UCSD-AML1 (cell line): Measurements from ENCODE around the gene STXBP5L.
"Not testable (repeated sequence)": the region's sequence is repeated elsewhere in the genome, so short reads cannot be mapped to it uniquely, and the experiment has no call there.

Experiments used
- DNase-seq: peaks from one replicate; lab custom pipeline; 2025; ENCODE audit not compliant: unreplicated experiment; lab: John Stamatoyannopoulos, UW

STXBP5L gene

DNA sequence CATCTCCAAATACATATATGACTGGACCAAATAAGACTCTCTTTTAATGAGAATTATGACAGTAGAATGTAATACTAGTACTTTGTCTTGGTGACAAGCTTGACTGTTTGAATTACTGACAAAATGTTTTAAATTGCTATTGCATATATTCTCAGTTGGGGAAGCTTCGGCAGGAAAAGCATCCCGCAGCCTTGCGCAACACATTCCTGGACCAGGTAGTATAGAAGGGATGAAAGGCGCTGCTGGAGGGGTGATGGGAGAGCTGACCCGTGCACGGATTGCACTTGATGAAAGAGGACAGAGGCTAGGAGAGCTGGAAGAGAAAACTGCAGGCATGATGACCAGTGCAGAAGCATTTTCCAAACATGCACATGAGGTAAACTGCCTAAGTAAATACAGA is 510.2 kb downstream of the STXBP5L start:
- no peak for DNase-seq

DNA sequence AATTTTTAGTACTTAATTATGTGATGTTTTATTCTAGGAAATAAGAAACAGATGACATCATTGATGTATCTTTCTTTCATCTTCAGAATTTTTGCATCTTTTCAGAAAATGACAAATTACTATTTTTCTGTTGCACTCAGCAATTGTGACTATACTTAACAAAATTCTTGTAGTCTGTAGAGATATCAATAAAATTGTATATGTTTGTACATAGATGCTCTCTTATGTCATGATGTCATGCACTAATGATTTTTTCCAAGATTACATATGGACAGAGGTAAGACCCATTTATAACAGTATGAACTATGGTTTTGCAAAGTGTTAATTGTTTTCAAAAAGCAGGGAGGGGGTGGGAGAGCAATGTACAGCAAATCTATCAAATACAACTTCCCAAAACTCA is 516.5 kb downstream of the STXBP5L start:
- no peak for DNase-seq

DNA sequence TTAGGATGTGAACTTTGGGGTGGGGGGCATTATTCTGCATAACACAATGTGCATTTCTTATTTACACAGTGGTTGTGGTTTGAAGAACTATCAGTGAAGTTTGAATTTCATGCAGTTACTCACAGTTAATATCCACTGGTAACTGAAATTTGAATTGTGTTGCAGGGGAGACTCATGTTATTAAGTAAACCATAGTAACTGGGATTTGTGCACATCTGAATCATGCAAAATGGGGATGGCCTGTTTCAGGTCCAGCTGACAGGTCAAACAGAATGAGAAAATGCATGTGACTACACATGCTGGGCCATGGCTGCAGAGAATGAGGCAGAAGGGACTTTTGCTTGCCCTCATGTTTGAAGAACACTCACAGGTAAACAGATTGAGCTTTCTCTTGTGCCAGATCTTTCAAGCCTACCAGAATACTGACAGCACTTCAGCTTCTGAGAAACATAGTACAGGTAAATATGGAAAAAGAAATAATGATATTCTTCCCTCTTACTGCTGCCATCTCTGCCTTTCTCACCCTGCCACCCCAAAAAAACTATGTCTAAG is 522.7 kb downstream of the STXBP5L start:
- DNase-seq: no peak

DNA sequence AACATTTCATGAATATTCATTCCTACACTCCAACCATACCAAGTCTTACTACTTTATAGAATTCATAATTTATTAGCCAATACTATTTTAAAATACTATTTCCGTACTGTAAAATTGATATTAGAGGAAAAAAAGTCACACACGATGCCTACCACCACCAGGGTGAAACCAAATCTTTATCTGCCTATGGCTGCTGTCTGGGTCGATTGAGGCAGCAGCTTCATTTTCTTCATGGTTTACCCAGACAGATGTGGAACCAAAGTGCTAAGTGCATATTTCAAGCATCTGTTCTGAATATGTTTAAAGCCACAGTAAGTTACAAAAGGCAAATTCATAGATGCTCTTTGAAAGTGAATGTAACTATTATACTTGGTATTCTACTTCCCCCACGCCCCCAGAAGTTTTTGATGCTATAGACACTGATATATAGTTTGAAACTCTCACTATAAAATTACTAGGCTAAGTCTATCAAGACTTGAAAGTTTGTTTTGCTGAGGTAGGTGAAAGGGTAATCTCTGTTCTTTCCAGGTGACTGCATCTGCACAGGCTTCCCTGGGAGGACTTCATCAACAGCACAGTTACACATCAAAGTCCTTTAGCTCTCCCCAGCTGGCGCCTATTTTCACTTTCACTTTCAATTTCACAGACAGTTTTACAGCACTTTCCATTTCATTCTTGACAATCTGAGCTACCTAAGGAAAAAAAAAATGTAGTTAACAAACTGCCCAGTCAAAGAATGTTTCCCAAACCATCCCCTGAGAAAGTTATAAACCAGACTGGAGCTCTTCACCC is 523.9 kb downstream of the STXBP5L start:
- no peak for DNase-seq

DNA sequence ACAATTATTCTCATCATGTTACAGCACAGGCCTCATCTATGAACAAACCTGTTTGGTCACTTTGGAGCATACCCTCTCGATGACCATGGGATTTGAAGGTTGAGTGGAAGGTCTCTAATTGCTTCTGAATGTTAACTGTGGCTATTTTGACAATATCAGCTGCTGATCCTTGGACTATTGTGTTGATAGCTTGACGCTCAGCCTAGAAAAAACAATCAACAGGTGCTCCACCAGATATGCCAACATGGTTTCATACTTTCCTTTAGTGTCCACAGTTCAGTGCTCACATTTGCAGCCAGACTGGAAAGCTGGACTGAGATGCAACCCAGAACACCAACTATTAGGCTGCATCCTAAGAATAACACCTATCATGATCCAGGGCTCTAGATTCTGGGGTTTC is 528.1 kb downstream of the STXBP5L start:
- no peak for DNase-seq

DNA sequence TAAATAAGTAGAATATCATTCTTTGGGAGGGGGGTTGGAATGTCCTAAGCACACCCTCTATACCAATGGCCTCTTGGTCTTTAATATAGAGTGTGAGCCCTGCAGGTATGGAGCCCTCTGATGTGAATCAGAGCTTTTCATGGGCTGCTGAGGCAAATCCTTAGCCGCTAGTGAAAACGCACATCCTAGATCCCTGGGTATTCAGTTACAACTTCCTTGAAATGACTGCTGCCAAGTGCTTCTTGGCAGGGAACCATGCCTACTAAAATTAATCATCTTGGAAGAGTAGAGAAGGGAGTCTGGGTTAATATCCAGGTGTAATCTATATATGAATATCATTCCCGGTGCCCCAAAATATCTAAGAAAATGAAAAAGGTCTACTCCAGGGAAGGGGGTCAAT is 528.6 kb downstream of the STXBP5L start:
- no peak for DNase-seq

DNA sequence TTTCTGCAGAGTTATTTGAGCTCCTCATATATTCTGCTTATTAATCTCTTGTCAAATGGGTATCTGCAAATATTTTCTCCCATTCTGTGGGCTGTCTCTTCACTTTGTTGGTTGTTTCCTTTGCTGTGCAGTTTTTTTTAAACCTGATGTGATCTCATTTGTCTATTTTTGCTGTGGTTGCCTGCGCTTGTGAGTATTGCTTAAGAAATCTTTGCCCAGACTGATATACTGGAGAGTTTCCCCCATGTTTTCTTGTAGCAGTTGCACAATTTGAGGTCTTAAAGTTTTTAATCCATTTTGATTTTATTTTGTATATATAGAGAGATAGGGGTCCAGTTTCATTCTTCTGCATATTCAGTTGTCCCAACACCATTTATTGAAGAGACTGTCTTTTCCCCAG is 535.5 kb downstream of the STXBP5L start:
- DNase-seq: no peak

DNA sequence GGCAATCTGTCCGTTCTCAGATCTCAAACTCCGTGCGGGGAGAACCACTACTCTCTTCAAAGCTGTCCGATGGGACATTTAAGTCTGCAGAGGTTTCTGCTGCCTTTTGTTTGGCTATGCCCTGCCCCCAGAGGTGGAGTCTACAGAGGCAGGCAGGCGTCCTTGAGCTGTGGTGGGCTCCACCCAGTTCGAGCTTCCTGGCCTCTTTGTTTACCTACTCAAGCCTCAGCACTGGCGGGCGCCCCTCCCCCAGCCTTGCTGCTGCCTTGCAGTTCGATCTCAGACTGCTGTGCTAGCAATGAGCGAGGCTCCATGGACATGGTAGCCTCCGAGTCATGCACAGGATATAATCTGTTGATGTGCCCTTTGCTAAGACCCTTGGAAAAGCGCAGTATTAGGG is 543.7 kb downstream of the STXBP5L start:
- not testable (repeated sequence) for DNase-seq

DNA sequence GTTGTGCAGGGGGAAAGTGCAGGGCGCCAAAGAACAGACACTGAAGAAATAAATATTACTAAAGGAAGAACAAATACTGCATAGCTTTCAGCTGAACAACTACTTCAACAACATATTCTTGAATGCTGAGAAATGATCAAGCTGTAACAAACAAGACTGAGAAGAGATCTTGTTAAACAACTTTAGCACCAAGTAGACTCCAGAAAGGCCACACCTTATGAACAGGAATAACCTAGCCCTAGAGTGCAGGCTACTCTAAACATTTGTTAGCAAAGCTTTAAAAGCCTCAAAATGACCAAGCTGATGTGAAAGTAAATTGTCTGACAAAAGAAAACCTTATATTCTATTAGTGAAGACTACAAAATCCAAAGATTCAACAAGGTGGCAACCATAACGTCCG is 554.6 kb downstream of the STXBP5L start:
- no peak for DNase-seq

DNA sequence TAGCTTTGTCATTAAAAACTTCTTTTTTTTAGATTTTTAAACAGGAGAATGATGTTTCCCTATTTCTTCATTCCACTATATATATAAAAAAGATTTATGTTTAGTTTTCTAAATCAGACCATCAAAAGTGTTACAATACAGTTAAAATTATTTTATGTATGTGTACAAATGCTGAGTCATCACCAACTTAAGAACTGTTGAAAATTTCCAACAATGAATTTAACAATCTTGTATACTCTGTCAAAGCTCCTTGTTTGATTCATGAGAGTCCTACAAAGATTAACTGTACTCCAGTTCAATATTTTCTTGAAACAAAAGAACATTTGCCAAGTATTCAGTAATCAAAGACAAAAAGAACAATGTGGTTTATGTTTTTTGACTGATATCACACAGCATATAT is 555.7 kb downstream of the STXBP5L start:
- no peak for DNase-seq

DNA sequence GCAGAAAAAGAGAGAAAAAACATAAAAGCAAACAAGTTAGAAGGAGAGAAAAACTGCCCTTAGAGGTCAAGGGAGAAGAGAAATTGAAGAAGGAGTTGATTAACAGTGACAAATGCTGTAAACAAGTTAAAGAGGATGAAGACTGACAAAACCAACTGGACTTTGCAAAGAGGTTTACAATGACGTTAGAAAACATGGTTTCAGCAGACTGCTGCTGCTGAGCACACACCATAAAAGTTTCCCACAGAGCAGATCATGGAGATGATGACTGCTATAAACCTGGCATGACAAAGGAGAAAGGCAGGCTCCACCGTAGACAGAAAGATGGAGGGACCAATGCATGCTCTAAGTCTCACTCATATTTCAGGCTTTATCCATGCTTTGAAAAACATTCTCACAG is 559.1 kb downstream of the STXBP5L start:
- no peak for DNase-seq

DNA sequence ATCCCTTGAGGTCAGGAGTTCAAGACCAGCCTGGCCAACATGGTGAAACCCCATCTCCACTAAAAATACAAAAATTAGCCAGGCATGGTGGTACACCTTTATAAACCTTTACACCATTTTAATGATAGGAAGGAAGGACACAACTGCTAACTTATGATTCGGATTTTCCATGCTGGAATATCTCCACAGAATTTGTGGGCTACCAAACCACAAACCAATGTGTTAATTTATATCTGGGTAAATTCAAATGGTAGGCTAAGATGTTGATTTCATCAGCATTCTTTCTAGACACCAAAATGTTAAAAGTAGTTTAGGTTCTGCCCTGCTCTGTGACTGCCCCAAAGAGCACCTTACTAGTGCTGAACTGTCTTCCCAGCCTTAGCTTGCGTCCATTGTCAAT is 565.0 kb downstream of the STXBP5L start:
- DNase-seq: no peak
